Retinal pigment epithelial cell (primary cell): Measurements from ENCODE around the gene PRKCH.

Experiments used
- DNase-seq: peaks from one replicate; pipeline ENCODE4 v3.0.0-alpha.2; 2010; ENCODE audit warnings: low read depth
- H3K4me3 ChIP-seq: 2 replicates; pipeline ENCODE4 v1.5.1; 2011; ENCODE audit warnings: mild to moderate bottlenecking, low read length, control low read depth, moderate library complexity
- TF ChIP-seq, protein P1 (sequence below): conservative IDR thresholded peaks from 2 replicates; pipeline ENCODE4 v1.5.1; 2011; ENCODE audit warnings: low read depth, low read length, control low read depth, inconsistent platforms

The PRKCH gene

DNA sequence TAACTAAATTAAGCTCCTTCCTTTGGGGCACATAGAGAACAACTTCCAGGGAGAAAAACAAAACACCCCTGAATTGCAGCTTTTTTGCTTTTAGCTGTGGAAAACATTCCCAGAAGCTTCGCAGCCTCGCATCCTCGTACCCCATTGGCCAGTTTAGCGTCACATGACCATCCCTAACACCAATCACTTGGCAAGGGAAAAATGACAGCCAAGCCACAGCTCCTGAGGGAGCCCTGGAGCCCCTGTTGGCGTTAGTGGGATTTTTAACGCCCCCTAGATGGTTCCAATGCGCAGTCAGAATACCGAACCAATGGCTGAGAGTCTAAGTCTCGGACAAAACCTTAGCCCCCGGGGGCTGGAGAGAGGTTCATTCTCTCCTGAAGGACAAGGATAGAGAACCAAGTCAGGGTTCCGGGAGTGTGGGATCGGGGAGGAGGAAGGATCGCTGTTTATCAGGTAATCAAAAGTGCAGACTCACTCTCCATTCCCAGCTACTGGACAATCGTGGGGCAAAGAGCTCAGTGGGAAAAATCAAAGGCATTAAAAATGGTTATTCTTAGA lies 238.3 kb downstream of the PRKCH start:
- no peak for DNase-seq
- TF ChIP-seq, protein P1, sequence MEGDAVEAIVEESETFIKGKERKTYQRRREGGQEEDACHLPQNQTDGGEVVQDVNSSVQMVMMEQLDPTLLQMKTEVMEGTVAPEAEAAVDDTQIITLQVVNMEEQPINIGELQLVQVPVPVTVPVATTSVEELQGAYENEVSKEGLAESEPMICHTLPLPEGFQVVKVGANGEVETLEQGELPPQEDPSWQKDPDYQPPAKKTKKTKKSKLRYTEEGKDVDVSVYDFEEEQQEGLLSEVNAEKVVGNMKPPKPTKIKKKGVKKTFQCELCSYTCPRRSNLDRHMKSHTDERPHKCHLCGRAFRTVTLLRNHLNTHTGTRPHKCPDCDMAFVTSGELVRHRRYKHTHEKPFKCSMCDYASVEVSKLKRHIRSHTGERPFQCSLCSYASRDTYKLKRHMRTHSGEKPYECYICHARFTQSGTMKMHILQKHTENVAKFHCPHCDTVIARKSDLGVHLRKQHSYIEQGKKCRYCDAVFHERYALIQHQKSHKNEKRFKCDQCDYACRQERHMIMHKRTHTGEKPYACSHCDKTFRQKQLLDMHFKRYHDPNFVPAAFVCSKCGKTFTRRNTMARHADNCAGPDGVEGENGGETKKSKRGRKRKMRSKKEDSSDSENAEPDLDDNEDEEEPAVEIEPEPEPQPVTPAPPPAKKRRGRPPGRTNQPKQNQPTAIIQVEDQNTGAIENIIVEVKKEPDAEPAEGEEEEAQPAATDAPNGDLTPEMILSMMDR, result no peak
- no peak overlapping the region for H3K4me3 ChIP-seq

DNA sequence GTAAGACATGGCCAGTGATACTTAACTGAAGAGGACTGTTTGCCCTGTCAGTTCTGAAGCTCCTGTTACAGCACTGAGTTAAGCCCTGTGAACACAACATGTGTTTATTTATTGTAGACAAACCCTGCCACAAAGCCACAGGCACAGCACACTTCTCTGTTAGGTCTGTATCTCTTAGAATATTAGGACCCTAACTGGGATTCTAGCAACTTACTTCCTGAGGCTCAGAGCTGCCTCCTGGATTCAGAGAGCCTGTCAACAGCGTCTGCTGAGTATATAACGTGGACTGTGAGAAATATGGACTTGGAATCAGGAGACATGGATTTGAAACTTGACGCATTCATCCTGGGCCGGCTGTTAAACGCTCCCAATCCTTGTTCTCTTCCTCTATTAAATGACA lies 238.9 kb downstream of the PRKCH start:
- no peak overlapping the region for H3K4me3 ChIP-seq
- no peak for DNase-seq
- TF ChIP-seq, protein P1, result no peak

DNA sequence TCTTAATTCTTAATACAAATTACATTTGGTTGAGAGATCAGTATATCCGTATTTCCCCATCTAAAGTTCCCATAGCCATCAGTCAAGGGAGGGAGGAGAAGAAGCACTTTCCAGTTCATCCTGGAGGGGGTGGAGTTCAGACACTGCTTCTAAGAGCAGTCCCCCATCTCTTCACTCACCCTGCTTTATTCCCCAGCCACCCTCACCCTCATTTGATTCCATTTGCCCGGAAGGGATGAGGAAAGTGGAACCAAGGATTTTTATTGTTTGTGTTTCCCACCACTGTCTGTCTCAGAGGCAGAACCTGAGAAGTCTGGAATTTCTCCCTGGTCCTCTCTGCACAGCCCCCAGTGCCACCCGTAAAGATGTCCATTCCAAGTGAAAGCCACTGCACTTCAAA lies 239.7 kb downstream of the PRKCH start:
- H3K4me3 ChIP-seq, result no peak overlapping the region
- TF ChIP-seq, protein P1, result peak; percentile 26
- DNase-seq, result no peak

DNA sequence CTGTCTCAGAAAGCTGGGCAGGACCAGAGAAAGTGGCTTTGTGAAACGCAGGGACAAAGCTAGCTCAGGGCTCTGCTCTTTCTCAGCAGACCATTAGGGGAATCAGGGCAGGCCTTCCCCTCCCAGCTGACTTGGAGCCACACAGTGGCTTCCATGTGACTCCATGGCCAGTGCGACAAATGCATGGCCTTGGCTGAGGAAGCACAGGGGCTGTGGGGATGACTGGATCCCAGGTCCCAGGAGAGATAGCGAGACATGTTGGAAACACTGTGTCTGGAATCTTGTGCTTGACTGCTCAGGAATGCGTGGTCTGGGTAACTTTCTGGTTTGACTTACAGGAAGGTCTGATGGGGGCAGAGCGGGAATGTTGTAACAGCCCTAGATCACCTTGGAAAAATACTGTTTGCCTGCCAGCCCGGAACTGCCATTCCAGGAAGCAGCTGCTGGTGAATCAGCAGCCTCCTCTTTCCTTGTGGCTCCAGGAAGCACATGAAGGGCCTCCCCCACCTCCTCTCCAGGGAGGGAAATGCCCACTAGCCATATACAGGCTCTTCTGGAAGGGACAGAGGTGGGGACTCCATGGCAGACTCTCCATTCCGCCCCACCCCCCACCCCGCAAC lies 240.4 kb downstream of the PRKCH start:
- TF ChIP-seq, protein P1, result no peak
- H3K4me3 ChIP-seq, result no peak overlapping the region
- peak; percentile 96 for DNase-seq

DNA sequence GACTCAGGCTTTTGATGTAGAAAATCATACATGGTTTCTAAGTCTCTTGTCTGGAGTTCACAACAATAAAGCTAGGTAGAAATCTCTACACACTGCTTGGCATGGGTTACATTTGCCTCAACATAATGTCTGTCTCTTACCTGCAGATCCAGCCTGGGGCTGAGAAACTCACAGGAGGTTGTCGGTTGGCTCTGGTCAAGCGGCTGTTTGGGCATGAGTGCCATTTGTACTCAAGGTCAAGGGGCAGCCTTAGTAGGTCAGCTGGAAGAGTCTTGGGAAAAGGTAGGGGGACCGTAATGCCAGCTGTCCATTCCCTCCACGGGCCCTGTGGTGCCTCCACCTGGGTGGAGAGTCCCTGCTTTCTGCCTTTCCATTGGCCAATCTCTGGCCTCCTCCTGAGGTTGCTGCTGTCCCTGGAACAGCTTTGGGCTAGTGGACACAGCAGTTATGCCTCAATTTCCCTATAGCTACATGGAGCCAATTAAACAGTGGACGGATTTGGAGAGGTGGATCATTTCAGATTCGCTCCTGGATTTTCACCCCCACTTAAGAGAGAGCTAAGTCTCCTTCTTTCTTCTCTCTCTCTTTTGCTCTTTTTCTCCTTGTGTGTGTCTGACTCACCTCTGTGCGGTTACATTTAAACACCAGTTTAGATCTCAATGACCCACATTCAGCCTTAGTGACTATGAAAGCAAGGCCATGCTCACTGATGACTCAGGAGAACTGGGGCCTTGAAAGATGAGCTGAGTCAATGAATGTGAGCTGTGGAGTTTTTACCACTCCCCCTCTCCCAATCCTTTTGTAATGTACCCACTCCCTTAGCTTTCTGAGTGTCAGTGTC lies 241.2 kb downstream of the PRKCH start:
- DNase-seq, result peak; percentile 96
- no peak overlapping the region for H3K4me3 ChIP-seq
- TF ChIP-seq, protein P1, result no peak

DNA sequence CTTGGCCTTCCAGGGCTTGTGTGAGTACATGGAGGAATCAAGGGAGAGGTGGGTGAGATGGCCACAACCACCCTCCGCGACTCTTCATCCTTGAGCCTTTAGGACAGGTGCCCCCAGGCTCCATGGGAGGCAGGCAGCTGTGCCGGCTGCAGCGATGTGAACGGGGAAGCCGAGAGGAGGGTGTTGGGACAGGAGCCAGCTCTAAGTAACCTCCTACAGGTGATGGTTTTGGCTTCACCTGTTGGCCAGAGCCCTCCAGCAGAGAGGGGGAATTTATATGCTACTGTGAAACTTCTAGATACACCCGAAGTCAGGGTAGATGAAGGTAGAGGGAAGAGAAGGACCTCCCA lies 241.8 kb downstream of the PRKCH start:
- H3K4me3 ChIP-seq, result no peak overlapping the region
- DNase-seq, result no peak
- TF ChIP-seq, protein P1, result no peak
